ENCODE results near the gene FBXL16.
A peak's percentile ranks its signal among the peaks of the same experiment; 100 is the strongest.
"Not testable (repeated sequence)": the region's sequence is repeated elsewhere in the genome, so short reads cannot be mapped to it uniquely, and the experiment has no call there.

Gene FBXL16

GRCh38 chr16:723695-724094, 18.1 kb upstream of the FBXL16 start:
- no peak for DNase-seq (ENCODE audit: low read depth in 1 of 2, low spot score in 1 of 2)

DNA sequence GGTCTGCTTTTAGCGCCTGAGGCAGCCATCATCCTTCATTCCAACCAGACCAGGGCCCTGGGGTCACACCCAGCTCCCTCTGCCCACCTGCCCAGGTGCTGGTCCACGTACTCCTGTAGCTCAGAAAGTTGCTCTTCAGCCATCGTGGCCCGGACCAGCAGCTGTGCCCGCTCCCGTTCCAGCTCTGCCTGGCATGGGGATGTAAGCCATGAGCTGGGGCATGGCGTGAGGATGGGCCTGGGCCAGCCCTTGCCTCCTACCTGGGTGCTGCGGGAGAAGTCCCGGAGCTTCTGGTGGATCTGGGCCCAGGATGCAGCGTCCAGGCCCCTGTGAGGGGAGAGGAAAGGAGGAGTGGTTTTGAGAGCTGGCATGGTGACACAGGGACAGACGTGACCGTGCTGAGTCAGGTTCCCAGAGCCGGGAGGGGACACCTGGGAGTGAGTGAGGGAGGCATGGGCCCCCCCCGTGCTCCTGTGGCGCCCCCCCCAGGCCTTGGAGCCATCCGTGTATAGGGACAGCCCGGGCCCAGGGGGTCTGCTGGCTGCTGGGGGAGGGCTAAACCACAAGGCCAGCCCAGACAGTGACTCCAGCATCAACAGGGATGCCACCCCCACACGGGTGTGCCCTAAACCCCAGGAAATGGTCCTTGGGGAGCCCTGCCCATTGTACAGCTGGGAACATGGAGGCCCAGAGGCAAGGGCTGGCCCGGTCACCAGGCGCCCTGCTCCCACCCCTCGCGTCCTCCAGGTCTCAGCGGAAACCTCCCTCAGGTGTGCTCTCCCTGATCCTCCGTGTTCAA, 17.4 kb upstream of the FBXL16 start:
- DNase-seq (ENCODE audit: low read depth in 1 of 2, low spot score in 1 of 2): no peak

GRCh38 chr16:721765-722540, 16.4 kb upstream of the FBXL16 start:
- no peak for DNase-seq (ENCODE audit: low read depth in 1 of 2, low spot score in 1 of 2)

GRCh38 chr16:720990-721764, 15.6 kb upstream of the FBXL16 start, which contains the start of gene ANTKMT:
Gene ANTKMT, plus strand, starts transcription at chr16:721146. Its CDS starts 129 bp downstream, at chr16:721275.
- DNase-seq (ENCODE audit: low read depth in 1 of 2, low spot score in 1 of 2): peak; percentile 26 to 68

DNA sequence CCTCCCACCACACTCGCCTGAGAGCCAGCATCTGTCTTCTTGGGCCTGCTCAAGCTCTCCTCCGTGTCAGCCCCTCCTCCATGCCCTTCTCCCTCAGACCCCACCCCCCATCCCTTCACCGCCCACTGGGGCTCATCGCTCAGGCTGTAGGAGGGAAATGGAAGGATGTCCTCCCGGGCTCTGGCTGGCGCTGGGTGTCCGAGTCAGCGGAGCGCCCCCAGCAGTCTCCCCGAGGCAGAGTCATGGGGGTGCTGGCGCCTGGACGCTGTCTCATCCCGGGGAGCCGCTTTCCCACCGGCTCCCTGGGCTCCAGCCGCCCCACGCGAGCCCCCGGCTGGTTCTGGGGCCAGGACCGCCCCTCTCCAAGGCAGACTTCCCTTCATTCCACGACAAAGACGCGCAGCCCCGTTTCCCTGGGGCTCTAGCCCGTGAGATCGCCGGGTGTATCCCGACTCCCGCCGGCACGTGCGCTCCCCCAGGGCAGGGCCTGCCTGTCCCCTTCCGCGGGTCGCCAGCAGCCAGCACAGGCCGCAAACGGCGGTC, 14.9 kb upstream of the FBXL16 start:
- DNase-seq (ENCODE audit: low read depth in 1 of 2, low spot score in 1 of 2): no peak

GRCh38 chr16:719815-720446, 14.3 kb upstream of the FBXL16 start:
- DNase-seq (ENCODE audit: low read depth in 1 of 2, low spot score in 1 of 2): no peak

DNA sequence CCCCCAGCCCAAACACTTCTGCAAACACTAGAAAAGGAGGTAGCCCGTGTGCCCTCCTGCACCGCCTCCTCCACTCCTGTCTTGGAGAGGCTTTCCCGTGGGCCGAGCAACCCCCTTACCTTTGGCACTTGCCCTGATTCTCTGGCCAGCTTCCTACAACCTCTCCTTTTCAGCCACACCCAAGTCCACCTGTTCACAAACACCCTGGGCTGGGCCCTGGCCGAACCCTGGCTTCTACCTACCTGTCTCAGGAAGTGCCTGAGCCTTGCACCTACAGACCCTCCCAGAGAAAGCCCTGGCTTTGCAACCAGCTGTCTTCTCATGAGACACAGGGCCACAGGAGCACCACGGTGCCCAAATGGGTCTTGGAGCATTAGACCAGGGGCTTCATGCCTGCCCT, 13.3 kb upstream of the FBXL16 start:
- no peak for DNase-seq (ENCODE audit: low read depth in 1 of 2, low spot score in 1 of 2)

- DNase-seq (ENCODE audit: low read depth in 1 of 2, low spot score in 1 of 2): no peak
Observed at GRCh38 chr16:718389-718788, 12.8 kb upstream of the FBXL16 start.

DNA sequence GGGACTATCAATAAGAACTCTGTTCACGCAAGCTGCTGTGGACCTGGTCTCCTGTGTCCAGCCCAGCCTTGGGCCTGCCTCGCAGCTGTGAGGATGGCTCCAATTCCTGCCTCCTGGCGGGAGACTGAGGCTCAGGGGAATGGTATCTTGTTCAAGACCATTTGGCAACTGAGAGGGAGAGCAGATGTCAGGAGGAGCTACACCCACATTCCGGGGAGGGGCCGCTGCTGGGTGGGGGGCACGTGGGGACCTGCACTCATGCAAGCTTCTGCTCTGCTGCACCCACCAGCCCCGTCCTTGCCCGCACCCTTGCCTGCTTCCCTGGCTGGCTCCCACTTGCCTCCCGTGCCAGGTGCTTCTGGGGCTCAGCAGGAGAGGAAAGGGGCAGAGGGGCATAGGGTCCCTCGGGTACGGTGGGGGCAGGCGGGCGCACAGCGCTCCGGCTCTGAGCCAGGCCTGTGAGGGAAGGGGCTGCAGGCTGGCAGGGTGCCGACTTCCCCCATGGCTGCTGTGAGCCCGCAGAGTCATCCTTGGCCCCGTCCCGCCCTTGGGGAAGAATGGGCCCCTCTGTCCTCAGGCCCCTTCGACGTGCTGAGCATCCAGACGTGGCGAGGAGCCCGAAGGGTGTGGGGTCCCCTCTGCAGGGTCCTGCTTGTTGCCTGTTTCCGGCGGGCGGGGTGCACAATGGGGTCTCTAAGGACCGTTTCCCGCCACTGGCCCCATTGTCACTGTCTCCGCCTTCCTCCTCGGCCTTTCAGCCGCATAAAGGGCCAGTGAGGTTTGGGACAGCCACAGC, 12.0 kb upstream of the FBXL16 start:
- DNase-seq (ENCODE audit: low read depth in 1 of 2, low spot score in 1 of 2): no peak

GRCh38 chr16:716768-717325, 11.2 kb upstream of the FBXL16 start:
- no peak for DNase-seq (ENCODE audit: low read depth in 1 of 2, low spot score in 1 of 2)

- no peak for DNase-seq (ENCODE audit: low read depth in 1 of 2, low spot score in 1 of 2)
Observed at GRCh38 chr16:716200-716568, 10.6 kb upstream of the FBXL16 start.

- no peak for DNase-seq (ENCODE audit: low read depth in 1 of 2, low spot score in 1 of 2)
Observed at GRCh38 chr16:715477-716199, 10.0 kb upstream of the FBXL16 start.

- peak; percentile 79 to 84 for DNase-seq (ENCODE audit: low read depth in 1 of 2, low spot score in 1 of 2)
Observed at GRCh38 chr16:714558-715476, 9.2 kb upstream of the FBXL16 start, which contains the start of gene METRN. Gene METRN, plus strand, starts transcription at chr16:715118. Its CDS starts 172 bp downstream, at chr16:715290.

GRCh38 chr16:714079-714478, 8.5 kb upstream of the FBXL16 start:
- DNase-seq (ENCODE audit: low read depth in 1 of 2, low spot score in 1 of 2): no peak

- DNase-seq (ENCODE audit: low read depth in 1 of 2, low spot score in 1 of 2): not testable (repeated sequence)
Observed at GRCh38 chr16:712740-713250, 7.2 kb upstream of the FBXL16 start.

GRCh38 chr16:711548-712320, 6.1 kb upstream of the FBXL16 start:
- DNase-seq (ENCODE audit: low read depth in 1 of 2, low spot score in 1 of 2): peak; percentile 67 to 70

GRCh38 chr16:711084-711483, 5.5 kb upstream of the FBXL16 start:
- DNase-seq (ENCODE audit: low read depth in 1 of 2, low spot score in 1 of 2): no peak
